HCT116 (cell line): Measurements from ENCODE around the gene MAP4K1. TPM values are rescaled to one million over a fixed set of nuclear protein-coding genes. Genes with fewer than 3 reads are reported as not detected.

Source experiments
- ATAC-seq: fragments of 200-7000 bp; cut with Tn5 transposase; 2 replicates; pipeline ENCODE4 v1.9.1; 2020; ENCODE audit warnings: mild to moderate bottlenecking, moderate library complexity
- BruUV-seq: library from RNA; stranded (reverse); fragments of 400-500 nt; replicated peaks from 2 replicates; lab custom pipeline; 2021; lab: Mats Ljungman, UMichigan
- CTCF ChIA-PET: fragments of 300-600 bp; sonication (Branson Sonifier 250); formaldehyde crosslinking; loops from one replicate; lab custom pipeline; 2021; ENCODE audit warnings: antibody characterized with exemption; lab: Charles Lee
- POLR2A ChIA-PET: fragments of 300-600, 350-600 bp; sonication (Branson Sonifier 250); formaldehyde crosslinking; loops from one replicate; lab custom pipeline; 2021; ENCODE audit warnings: antibody characterized with exemption; lab: Charles Lee
- RAD21 ChIA-PET, 2 experiments: fragments of 300-600 bp; sonication (Branson Sonifier 250); formaldehyde crosslinking; loops; one replicate each; lab custom pipeline; 2023; ENCODE audit warnings: low total read pairs in 2 of 2; ENCODE audit not compliant: uncharacterized antibody in 2 of 2, unreplicated experiment in 2 of 2, low non-redundant PET in 1 of 2; lab: Charles Lee
- DNase-seq: peaks from one replicate; pipeline ENCODE4 v3.0.0-alpha.2; 2010; ENCODE audit warnings: low read depth, low spot score
- H2AFZ ChIP-seq: fragments of 200-600 bp; shearing (Covaris generic), sonication (generic); 2 replicates; pipeline ENCODE4 v1.6.1; 2017; ENCODE audit warnings: low read depth, mixed run types, mixed read lengths, antibody characterized with exemption, low read length; ENCODE audit not compliant: poor library complexity, severe bottlenecking
- H3K27ac ChIP-seq: 2 replicates; pipeline ENCODE4 v1.5.1; 2012; ENCODE audit warnings: low read depth, low read length
- H3K27me3 ChIP-seq: fragments of 200-600 bp; sonication (generic); 2 replicates; pipeline ENCODE4 v1.6.1; 2016; ENCODE audit warnings: mixed run types, low read length, mixed read lengths; ENCODE audit not compliant: insufficient read depth
- H3K36me3 ChIP-seq, 2 experiments: fragments of 200-500 bp in 1 of 2; fragments of 200-600 bp in 1 of 2; sonication (Bioruptor generic) in 1 of 2; sonication (generic) in 1 of 2; 2 replicates each; pipeline versions ENCODE4 v1.5.1 to v1.6.1; 2014 to 2016; ENCODE audit warnings: low read length in 2 of 2, inconsistent platforms in 1 of 2, mixed read lengths in 1 of 2, mixed run types in 1 of 2; ENCODE audit not compliant: insufficient read depth in 2 of 2, control insufficient read depth in 1 of 2
- H3K4me1 ChIP-seq, 2 experiments: fragments of 200-600 bp in 1 of 2; sonication (generic) in 1 of 2; 2 replicates each; pipeline versions ENCODE4 v1.5.1 to v1.6.1; 2012 to 2017; ENCODE audit warnings: low read length in 2 of 2, inconsistent platforms in 1 of 2, mild to moderate bottlenecking in 1 of 2, mixed read lengths in 1 of 2, mixed run types in 1 of 2, moderate library complexity in 1 of 2; ENCODE audit not compliant: insufficient read depth in 2 of 2, control insufficient read depth in 1 of 2
- H3K4me2 ChIP-seq: fragments of 200-600 bp; sonication (generic); 2 replicates; pipeline ENCODE4 v1.6.1; 2017; ENCODE audit warnings: mixed run types, low read length, mixed read lengths
- H3K4me3 ChIP-seq, 2 experiments: fragments of 200-600 bp in 1 of 2; sonication (generic) in 1 of 2; replicated peaks in 1 of 2; 2 replicates each; pipeline ENCODE4 v1.5.1; 2011 to 2016; ENCODE audit warnings: low read length in 2 of 2, control low read depth in 1 of 2, low read depth in 1 of 2, mild to moderate bottlenecking in 1 of 2, mixed read lengths in 1 of 2, mixed run types in 1 of 2
- H3K79me2 ChIP-seq: fragments of 200-600 bp; sonication (generic); 2 replicates; pipeline ENCODE4 v1.6.1; 2017; ENCODE audit warnings: mild to moderate bottlenecking, mixed run types, low read length, moderate library complexity, mixed read lengths; ENCODE audit not compliant: insufficient read depth
- H3K9ac ChIP-seq: fragments of 200-600 bp; sonication (generic); 2 replicates; pipeline ENCODE4 v1.6.1; 2016; ENCODE audit warnings: low read length, mixed read lengths
- H3K9me2 ChIP-seq: fragments of 200-600 bp; sonication (generic), shearing (Covaris generic); 2 replicates; pipeline ENCODE4 v1.6.1; 2017; ENCODE audit warnings: mixed run types, mild to moderate bottlenecking, moderate library complexity; ENCODE audit not compliant: insufficient read depth
- H3K9me3 ChIP-seq, 2 experiments: fragments of 200-500 bp in 1 of 2; fragments of 200-600 bp in 1 of 2; sonication (Bioruptor generic) in 1 of 2; sonication (generic) in 1 of 2; 2 replicates each; pipeline ENCODE4 v1.6.1; 2014 to 2017; ENCODE audit warnings: low read length in 2 of 2, mixed read lengths in 2 of 2, inconsistent platforms in 1 of 2, low read depth in 1 of 2, mild to moderate bottlenecking in 1 of 2, mixed run types in 1 of 2, moderate library complexity in 1 of 2; ENCODE audit not compliant: control insufficient read depth in 1 of 2, insufficient read depth in 1 of 2
- H4K20me1 ChIP-seq: fragments of 200-600 bp; sonication (generic), shearing (Covaris generic); 2 replicates; pipeline ENCODE4 v1.6.1; 2017; ENCODE audit warnings: mixed run types, mild to moderate bottlenecking, moderate library complexity; ENCODE audit not compliant: insufficient read depth
- CEBPB ChIP-seq: IDR thresholded peaks from 2 replicates; pipeline ENCODE4 v1.6.1; 2012; ENCODE audit warnings: low read depth
- ELF1 ChIP-seq: IDR thresholded peaks from 2 replicates; pipeline ENCODE4 v1.6.1; 2012; ENCODE audit warnings: low read depth, borderline replicate concordance
- FOSL1 ChIP-seq: IDR thresholded peaks from 2 replicates; pipeline ENCODE4 v1.6.1; 2012; ENCODE audit warnings: low read depth
- JUND ChIP-seq: IDR thresholded peaks from 2 replicates; pipeline ENCODE4 v1.6.1; 2012
- POLR2AphosphoS5 ChIP-seq: IDR thresholded peaks from 2 replicates; pipeline ENCODE4 v1.6.1; 2011; ENCODE audit warnings: mild to moderate bottlenecking, low read depth, low read length, moderate library complexity
- RAD21 ChIP-seq: IDR thresholded peaks from 2 replicates; pipeline ENCODE4 v1.6.1; 2012; ENCODE audit warnings: low read depth, mild to moderate bottlenecking
- SIN3A ChIP-seq: IDR thresholded peaks from 2 replicates; pipeline ENCODE4 v1.6.1; 2012; ENCODE audit warnings: low read depth
- SP1 ChIP-seq: IDR thresholded peaks from 2 replicates; pipeline ENCODE4 v1.6.1; 2012; ENCODE audit warnings: low read depth
- intact Hi-C: fragments of 100-400 bp; cut with micrococcal nuclease; formaldehyde crosslinking; loops from 2 replicates; pipeline ENCODE4 v1.10.0; 2022
- total RNA-seq: library from RNA; stranded (reverse); gene quantifications from one replicate; pipeline ENCODE4 v1.2.1, GENCODE V29; 2021; ENCODE audit not compliant: unreplicated experiment
- TF ChIP-seq, protein P1 (sequence below): IDR thresholded peaks from 2 replicates; pipeline ENCODE4 v1.6.1; 2012
- TF ChIP-seq, protein P2 (sequence below): IDR thresholded peaks from 2 replicates; pipeline ENCODE4 v1.6.1; 2012
- TF ChIP-seq, protein P3 (sequence below): IDR thresholded peaks from 2 replicates; pipeline ENCODE4 v1.6.1; 2011; ENCODE audit warnings: mild to moderate bottlenecking, low read length, moderate library complexity; ENCODE audit not compliant: insufficient replicate concordance; ENCODE audit errors: extremely low read depth
- TF ChIP-seq, protein P4 (sequence below), 3 experiments: fragments of 200-600 bp in 1 of 3; sonication (generic) in 1 of 3; IDR thresholded peaks in 2 of 3; conservative IDR thresholded peaks in 1 of 3; 2 replicates each; pipeline ENCODE4 v1.5.1; 2012 to 2017; ENCODE audit warnings: low read depth in 2 of 3, low read length in 2 of 3, antibody characterized with exemption in 1 of 3, borderline replicate concordance in 1 of 3, control low read depth in 1 of 3, mild to moderate bottlenecking in 1 of 3, mixed read lengths in 1 of 3, mixed run types in 1 of 3, moderate library complexity in 1 of 3; ENCODE audit not compliant: insufficient read depth in 1 of 3

MAP4K1 gene
- total RNA-seq, 1 experiment from 2014 or later = 9.1 TPM

DNA sequence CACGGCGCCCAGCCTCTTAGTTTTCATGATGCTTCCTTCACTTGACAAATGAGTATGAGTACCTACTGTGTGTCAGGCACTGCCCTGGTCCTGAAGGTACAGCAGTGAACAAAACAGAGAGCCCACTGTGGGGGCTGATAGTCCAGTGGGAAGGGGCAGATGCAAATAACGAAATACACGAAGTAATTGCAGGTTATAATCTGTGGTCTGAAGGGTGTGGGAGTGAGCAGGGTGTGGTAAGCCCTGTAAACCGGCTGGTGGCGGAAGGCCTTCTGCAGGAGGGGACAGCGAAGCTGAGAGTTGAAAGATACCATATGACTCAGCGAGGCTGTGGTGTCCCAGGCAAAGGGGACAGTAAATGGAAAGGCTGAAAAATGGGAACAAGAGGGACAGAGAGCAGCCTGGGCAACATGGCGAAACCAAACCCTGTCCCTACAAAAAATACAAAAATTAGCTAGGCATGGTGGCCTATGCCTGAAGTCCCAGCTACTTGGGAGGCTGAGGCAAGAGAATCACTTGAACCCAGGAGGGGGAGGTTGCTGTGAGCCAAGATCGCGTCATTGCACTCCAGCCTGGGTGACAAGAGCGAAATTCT lies 60.5 kb downstream of the MAP4K1 start:
- no TSS peak for BruUV-seq
- H2AFZ ChIP-seq = no peak overlapping the region
- CTCF ChIA-PET = interaction anchor here (0.7 kb wide), 1 partner anchor 14 kb away, joined by 3 read pairs; no protein-coding TSS in a partner anchor
- no peak for DNase-seq
- peaks cover 0 to 5% of the 10 kb centered on the region in 2 experiments; a peak in 2 of 4 replicates for H3K4me1 ChIP-seq
- no peaks in the 10 kb centered on the region for H3K36me3 ChIP-seq
- no peaks in the 10 kb centered on the region for H3K9me2 ChIP-seq
- no peaks in the 10 kb centered on the region for H3K27me3 ChIP-seq
- POLR2A ChIA-PET = no interaction called here
- H3K9me3 ChIP-seq = no peaks in the 10 kb centered on the region
- H4K20me1 ChIP-seq = no peaks in the 10 kb centered on the region
- TF ChIP-seq FOSL1 = no peak
- no peak for TF ChIP-seq SIN3A
- no peak for TF ChIP-seq JUND
- TF ChIP-seq SP1 = no peak
- TF ChIP-seq, protein P1, sequence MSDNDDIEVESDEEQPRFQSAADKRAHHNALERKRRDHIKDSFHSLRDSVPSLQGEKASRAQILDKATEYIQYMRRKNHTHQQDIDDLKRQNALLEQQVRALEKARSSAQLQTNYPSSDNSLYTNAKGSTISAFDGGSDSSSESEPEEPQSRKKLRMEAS = no peak
- no peak for TF ChIP-seq CEBPB
- TF ChIP-seq POLR2AphosphoS5 = no peak
- H3K79me2 ChIP-seq = no peaks in the 10 kb centered on the region
- no peak overlapping the region for H3K27ac ChIP-seq
- RAD21 ChIA-PET = no interaction called here
- H3K9ac ChIP-seq = no peak overlapping the region
- H3K4me3 ChIP-seq = no peak overlapping the region
- intact Hi-C loops = no loop called here
- ATAC-seq = peak; percentile 65
- peak overlapping the region; percentile 29; the same call in 1 of the 2 replicates for H3K4me2 ChIP-seq

DNA sequence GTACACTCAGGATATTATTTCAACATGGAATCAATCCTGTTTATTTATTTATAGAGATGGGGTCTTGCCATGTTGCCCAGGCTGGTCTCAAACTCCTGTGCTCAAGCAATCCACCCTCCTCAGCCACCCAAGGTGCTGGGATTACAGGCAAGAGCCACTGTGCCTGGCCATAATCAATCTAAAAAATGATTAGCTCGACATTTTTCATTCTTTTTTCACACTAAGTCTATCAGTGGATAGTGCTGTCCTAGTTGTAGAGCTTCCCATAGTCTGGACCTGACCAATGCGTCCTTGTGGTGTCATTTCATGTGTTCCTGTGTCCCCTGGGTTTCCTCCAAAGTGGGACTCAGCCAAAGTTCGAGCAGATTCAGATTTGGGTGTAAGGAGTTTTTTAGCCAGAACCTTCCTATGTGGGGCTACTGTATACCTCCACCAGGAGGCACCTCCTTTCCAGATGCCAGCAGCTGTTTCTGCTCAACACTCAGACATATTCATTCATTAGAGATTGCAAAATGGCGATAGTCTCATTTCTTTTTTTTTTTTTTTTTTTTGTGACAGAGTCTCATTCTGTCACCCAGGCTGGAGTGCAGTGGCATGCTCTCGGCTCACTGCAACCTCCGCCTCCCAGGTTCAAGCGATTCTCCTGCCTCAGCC lies 61.1 kb downstream of the MAP4K1 start:
- ChIA-PET RAD21 (no interaction called here), CTCF (no interaction called here), POLR2A (interaction anchor here (0.8 kb wide), 1 partner anchor 13 kb away, joined by 3 read pairs; no protein-coding TSS in a partner anchor)
- Histone ChIP-seq H3K4me2 (no peak overlapping the region), H3K4me1 (peaks cover 0 to 5% of the 10 kb centered on the region in 2 experiments; a peak in 2 of 4 replicates), H3K9me2 (no peaks in the 10 kb centered on the region), H3K36me3 (no peaks in the 10 kb centered on the region), H3K79me2 (no peaks in the 10 kb centered on the region), H3K9me3 (no peaks in the 10 kb centered on the region), H4K20me1 (no peaks in the 10 kb centered on the region), H3K4me3 (no peak overlapping the region), H3K27ac (no peak overlapping the region), H2AFZ (no peak overlapping the region), H3K9ac (no peak overlapping the region), H3K27me3 (no peaks in the 10 kb centered on the region)
- BruUV-seq = no TSS peak
- TF ChIP-seq, protein P2, sequence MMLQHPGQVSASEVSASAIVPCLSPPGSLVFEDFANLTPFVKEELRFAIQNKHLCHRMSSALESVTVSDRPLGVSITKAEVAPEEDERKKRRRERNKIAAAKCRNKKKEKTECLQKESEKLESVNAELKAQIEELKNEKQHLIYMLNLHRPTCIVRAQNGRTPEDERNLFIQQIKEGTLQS = no peak
- peak; percentile 41 for TF ChIP-seq RAD21
- no peak for TF ChIP-seq SP1
- TF ChIP-seq, protein P3, sequence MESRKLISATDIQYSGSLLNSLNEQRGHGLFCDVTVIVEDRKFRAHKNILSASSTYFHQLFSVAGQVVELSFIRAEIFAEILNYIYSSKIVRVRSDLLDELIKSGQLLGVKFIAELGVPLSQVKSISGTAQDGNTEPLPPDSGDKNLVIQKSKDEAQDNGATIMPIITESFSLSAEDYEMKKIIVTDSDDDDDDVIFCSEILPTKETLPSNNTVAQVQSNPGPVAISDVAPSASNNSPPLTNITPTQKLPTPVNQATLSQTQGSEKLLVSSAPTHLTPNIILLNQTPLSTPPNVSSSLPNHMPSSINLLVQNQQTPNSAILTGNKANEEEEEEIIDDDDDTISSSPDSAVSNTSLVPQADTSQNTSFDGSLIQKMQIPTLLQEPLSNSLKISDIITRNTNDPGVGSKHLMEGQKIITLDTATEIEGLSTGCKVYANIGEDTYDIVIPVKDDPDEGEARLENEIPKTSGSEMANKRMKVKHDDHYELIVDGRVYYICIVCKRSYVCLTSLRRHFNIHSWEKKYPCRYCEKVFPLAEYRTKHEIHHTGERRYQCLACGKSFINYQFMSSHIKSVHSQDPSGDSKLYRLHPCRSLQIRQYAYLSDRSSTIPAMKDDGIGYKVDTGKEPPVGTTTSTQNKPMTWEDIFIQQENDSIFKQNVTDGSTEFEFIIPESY = no peak
- TF ChIP-seq ELF1 = no peak
- TF ChIP-seq, protein P4, sequence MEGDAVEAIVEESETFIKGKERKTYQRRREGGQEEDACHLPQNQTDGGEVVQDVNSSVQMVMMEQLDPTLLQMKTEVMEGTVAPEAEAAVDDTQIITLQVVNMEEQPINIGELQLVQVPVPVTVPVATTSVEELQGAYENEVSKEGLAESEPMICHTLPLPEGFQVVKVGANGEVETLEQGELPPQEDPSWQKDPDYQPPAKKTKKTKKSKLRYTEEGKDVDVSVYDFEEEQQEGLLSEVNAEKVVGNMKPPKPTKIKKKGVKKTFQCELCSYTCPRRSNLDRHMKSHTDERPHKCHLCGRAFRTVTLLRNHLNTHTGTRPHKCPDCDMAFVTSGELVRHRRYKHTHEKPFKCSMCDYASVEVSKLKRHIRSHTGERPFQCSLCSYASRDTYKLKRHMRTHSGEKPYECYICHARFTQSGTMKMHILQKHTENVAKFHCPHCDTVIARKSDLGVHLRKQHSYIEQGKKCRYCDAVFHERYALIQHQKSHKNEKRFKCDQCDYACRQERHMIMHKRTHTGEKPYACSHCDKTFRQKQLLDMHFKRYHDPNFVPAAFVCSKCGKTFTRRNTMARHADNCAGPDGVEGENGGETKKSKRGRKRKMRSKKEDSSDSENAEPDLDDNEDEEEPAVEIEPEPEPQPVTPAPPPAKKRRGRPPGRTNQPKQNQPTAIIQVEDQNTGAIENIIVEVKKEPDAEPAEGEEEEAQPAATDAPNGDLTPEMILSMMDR (IDR thresholded peaks at IDR 0.05 in 2 of 3, conservative IDR thresholded peaks at IDR 0.05 in 1 of 3; ENCODE audit: borderline replicate concordance in 1 of 3, insufficient read depth in 1 of 3, low read depth in 2 of 3, low read length in 2 of 3) = peak in 2 of 3 experiments; percentile 33 to 38; a peak in 4 of 6 replicates
- ATAC-seq = peak; percentile 63
- intact Hi-C loops = no loop called here
- no peak for DNase-seq
